Psoas muscle (tissue), 8 donors: ENCODE data around the gene PALLD. TPM values are rescaled to one million over a fixed set of nuclear protein-coding genes. Genes with fewer than 3 reads are reported as not detected.

Experiments used
- ATAC-seq, 4 donors: fragments of 200-7000 bp; cut with Tn5 transposase; one replicate each; pipeline ENCODE4 v1.9.1; 2020; ENCODE audit warnings: moderate library complexity in 3 of 4, mild to moderate bottlenecking in 2 of 4
- DNase-seq, 2 donors: peaks; one replicate each; pipeline ENCODE4 v3.0.0-alpha.2; 2020
- H3K27ac ChIP-seq: fragments of 200-600 bp; one replicate; pipeline ENCODE4 v1.8.0; 2022
- H3K27me3 ChIP-seq, 3 donors: fragments of 200-600 bp in 1 of 3; one replicate each; pipeline versions ENCODE4 v1.6.1 to v1.8.0; 2013 to 2022; ENCODE audit warnings: low read length in 2 of 3, mild to moderate bottlenecking in 2 of 3, moderate library complexity in 1 of 3; ENCODE audit not compliant: insufficient read depth in 3 of 3
- H3K36me3 ChIP-seq, 2 donors: fragments of 200-600 bp in 1 of 2; one replicate each; pipeline versions ENCODE4 v1.6.1 to v1.8.0; 2013 to 2022; ENCODE audit warnings: low read depth in 1 of 2, mild to moderate bottlenecking in 1 of 2, moderate library complexity in 1 of 2; ENCODE audit not compliant: insufficient read depth in 1 of 2
- H3K4me1 ChIP-seq: fragments of 200-600 bp; one replicate; pipeline ENCODE4 v1.8.0; 2022
- H3K4me3 ChIP-seq: fragments of 200-600 bp; one replicate; pipeline ENCODE4 v1.8.0; 2022; ENCODE audit warnings: mild to moderate bottlenecking
- H3K9me3 ChIP-seq: fragments of 200-600 bp; one replicate; pipeline ENCODE4 v1.8.0; 2022
- CTCF ChIP-seq: fragments of 200-600 bp; IDR thresholded peaks from one replicate; pipeline ENCODE4 v1.8.0; 2022; ENCODE audit warnings: antibody characterized with exemption
- WGBS, 3 donors: extraction: QIAGEN DNeasy Blood & Tissue Kit; methylation state at CpG; one replicate each; pipeline versions ENCODE4 v1.1.6 to v1.1.7; 2013; 5-methylcytosine and 5-hydroxymethylcytosine counted together
- intact Hi-C, 2 donors: fragments of 100-400 bp; cut with DNase I; formaldehyde crosslinking; loops; one replicate each; pipeline versions ENCODE4 v1.11.0 to v1.14.2; 2022
- polyA plus RNA-seq, 3 donors: library from polyadenylated mRNA; stranded (reverse); fragments of 200-250 nt; gene quantifications; one replicate each; pipeline ENCODE4 v1.2.3, GENCODE V29; 2013
- total RNA-seq, 4 donors: library from RNA; stranded (reverse); fragmentation: NEBNext Ultra II Directional in 2 of 4; extraction: Animal tissue kit (Norgen Biotek cat#: 25700) in 2 of 4; gene quantifications; one replicate each; pipeline versions ENCODE4 v1.2.1 to v1.2.4, GENCODE V29; 2021 to 2023
- donor health status: healthy with polysubstance abuse.
- donor health status: DM: no; HTN: no; CAD: no; lungs with moderate emphysema.
- donor health status: Bipolar disorder and iron deficiency.
- donor health status: healthy.
- donor health status: DM: yes; HTN: yes; CAD: no.
- donor health status: DM: no; HTN: no; CAD: no.
- donor health status: DM: no; HTN: no; CAD: no.
- donor health status: DM: yes; HTN: yes; CAD: no.

The PALLD gene
- total and polyA plus RNA-seq, 7 donors, result 19.2 to 245 (median 168) TPM

GRCh38 chr4:168880811-168881595 is 384.2 kb downstream of the PALLD start:
- Histone ChIP-seq H3K4me3 (no peak overlapping the region), H3K27ac (peak overlapping the region; percentile 77), H3K27me3 (no peaks in the 10 kb centered on the region), H3K4me1 (peaks cover 60% of the 10 kb centered on the region), H3K9me3 (no peaks in the 10 kb centered on the region), H3K36me3 (peaks cover 0 to 15% of the 10 kb centered on the region in 2 donors)
- intact Hi-C loops, result no loop called here
- ATAC-seq, result peak; percentile 20 to 47 (median 30)
- no peak for TF ChIP-seq CTCF
- 51 to 60% (median 55%) methylated on average over 8 of the region's 8 CpGs for WGBS, 3 donors
- DNase-seq, result no peak

- intact Hi-C loops, result no loop called here
- ATAC-seq, result peak; percentile 50 to 80 (median 63)
- peak overlapping the region; percentile 77 for H3K27ac ChIP-seq
These were observed 385.0 kb downstream of the PALLD start for GRCh38 chr4:168881781-168882420.

DNA sequence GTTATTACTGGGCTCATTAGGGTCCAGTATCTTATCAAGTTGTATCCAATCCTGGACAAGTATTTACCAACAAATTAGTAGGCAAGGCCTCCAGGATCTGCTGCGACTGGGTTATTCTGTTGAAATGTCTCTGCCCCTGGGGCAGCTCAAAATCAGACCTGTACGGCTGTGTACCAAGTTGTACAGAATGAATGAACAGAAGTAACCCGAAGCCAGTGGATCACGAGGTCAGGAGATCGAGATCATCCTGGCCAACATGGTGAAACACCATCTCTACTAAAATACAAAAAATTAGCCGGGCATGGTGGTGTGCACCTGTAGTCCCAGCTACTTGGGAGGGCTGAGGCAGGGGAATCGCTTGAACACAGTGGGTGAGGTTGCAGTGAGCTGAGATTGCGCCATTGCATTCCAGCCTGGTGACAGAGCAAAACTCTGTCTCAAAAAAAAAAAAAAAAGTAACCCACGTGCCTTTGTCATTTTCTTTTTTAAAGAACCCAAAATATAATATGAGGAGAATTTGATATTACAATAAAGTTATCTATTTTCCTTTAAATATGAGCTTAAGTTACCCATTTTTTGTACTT is 385.9 kb downstream of the PALLD start:
- Histone ChIP-seq H3K36me3 (peaks cover 0 to 15% of the 10 kb centered on the region in 2 donors), H3K4me1 (peaks cover 73% of the 10 kb centered on the region), H3K4me3 (no peak overlapping the region), H3K9me3 (no peaks in the 10 kb centered on the region), H3K27ac (peak overlapping the region; percentile 77), H3K27me3 (no peaks in the 10 kb centered on the region)
- DNase-seq (peak; percentile 38 to 61), ATAC-seq (peak in 1 of 4 donors; percentile 38)
- TF ChIP-seq CTCF, result no peak
- intact Hi-C loops, result no loop called here
- 80 to 91% (median 81%) methylated on average over 9 of the region's 9 CpGs for WGBS, 3 donors

More at GRCh38 chr4:168881781-168882420, 385.0 kb downstream of the PALLD start:
- H3K9me3 ChIP-seq, result no peaks in the 10 kb centered on the region
- TF ChIP-seq CTCF, result no peak
- peaks cover 69% of the 10 kb centered on the region for H3K4me1 ChIP-seq
- no peak overlapping the region for H3K4me3 ChIP-seq
- 89 to 98% (median 93%) methylated on average over 7 of the region's 7 CpGs for WGBS, 3 donors
- no peak for DNase-seq
- no peaks in the 10 kb centered on the region for H3K27me3 ChIP-seq
- peaks cover 0 to 15% of the 10 kb centered on the region in 2 donors for H3K36me3 ChIP-seq

GRCh38 chr4:168883513-168883912 is 386.7 kb downstream of the PALLD start:
- H3K4me1 ChIP-seq, result peaks cover 76% of the 10 kb centered on the region
- DNase-seq, result no peak
- no peak for TF ChIP-seq CTCF
- no peaks in the 10 kb centered on the region for H3K27me3 ChIP-seq
- ATAC-seq, result no peak
- no peak overlapping the region for H3K4me3 ChIP-seq
- H3K27ac ChIP-seq, result peak overlapping the region; percentile 77
- peaks cover 0 to 22% of the 10 kb centered on the region in 2 donors for H3K36me3 ChIP-seq
- intact Hi-C loops, result no loop called here
- H3K9me3 ChIP-seq, result no peaks in the 10 kb centered on the region
